ENCODE results near the gene RPL39L.
A peak's percentile ranks its signal among the peaks of the same experiment; 100 is the strongest.

Gene RPL39L

DNA sequence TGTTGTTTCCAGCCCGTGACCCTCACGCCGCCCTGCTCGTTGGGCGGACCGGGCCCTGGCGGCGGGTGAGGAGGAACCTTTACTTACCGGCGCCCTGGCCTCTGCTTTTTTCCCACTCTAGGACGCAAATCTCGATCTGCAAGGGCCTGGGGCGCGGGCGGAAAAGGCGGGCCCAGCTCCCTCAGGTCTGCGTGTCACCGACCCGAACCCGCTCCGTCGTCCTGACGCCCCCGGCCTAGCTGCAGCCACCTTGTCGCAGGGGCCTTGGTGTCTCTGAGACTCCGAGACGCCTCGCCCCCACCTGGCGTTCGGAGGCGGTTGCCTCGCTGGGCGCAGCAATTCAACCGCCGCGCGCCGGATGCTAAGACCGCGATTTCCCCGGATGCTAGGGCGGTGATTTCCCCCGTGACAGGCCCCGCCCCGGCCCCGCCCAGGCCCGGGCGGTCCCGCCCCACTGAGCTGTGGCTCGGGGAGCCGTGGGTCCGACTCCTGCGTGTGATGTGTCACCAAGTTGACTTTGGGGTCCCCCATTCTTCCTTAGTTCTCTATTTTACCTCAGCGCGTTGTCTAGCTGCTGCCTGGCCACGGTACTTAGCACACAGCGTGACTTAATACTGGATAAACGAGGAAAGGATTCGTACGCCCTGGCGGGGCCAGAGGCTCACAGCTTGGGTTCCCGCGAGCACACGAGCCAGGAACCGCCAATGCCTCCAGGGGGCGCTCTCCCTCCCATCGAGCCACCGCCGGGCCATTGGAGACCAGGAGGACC, at the start of gene RPL39L:
Gene RPL39L, minus strand, starts transcription at position 371 of the 769 bp plus-strand sequence. CDS start 18,196 bp downstream, outside the sequence.
- Histone ChIP-seq H3K4me2 (ENCODE audit: insufficient read depth, low read length) (no peak within 1 kb of the TSS), H3K36me3 (ENCODE audit: insufficient read depth, low read length) (no peaks in the 10 kb centered on the region), H3K27me3 (ENCODE audit: insufficient read depth, low read length, poor library complexity) (no peaks in the 10 kb centered on the region), H4K20me1 (ENCODE audit: insufficient read depth, low read length) (no peaks in the 10 kb centered on the region), H3K4me3 (ENCODE audit: low read depth in 1 of 2, low read length in 2 of 2) (no peak within 1 kb of the TSS), H3K4me1 (ENCODE audit: insufficient read depth, low read length) (no peaks in the 10 kb centered on the region), H3K9me3 (ENCODE audit: insufficient read depth, low read length, severe bottlenecking) (no peaks in the 10 kb centered on the region), H3K79me2 (ENCODE audit: insufficient read depth, low read length) (no peaks in the 10 kb centered on the region), H3K9ac (ENCODE audit: low read depth, low read length) (no peak within 1 kb of the TSS), H2AFZ (ENCODE audit: low read depth, low read length) (no peak within 1 kb of the TSS), H3K27ac (ENCODE audit: low read length) (no peak within 1 kb of the TSS)
- no peak for ATAC-seq (ENCODE audit: insufficient read depth, low read depth)
- TF ChIP-seq CTCF (IDR thresholded peaks at IDR 0.05; ENCODE audit: borderline replicate concordance, extremely low read depth, low read length, poor library complexity, severe bottlenecking) (peak; percentile 29), EZH2 (IDR thresholded peaks at IDR 0.05; ENCODE audit: borderline replicate concordance, low read depth, low read length, severe bottlenecking) (no peak)
- no peak for DNase-seq

GRCh38 chr3:187188931-187189330, 49.6 kb upstream of the RPL39L start:
- Histone ChIP-seq H3K36me3 (ENCODE audit: insufficient read depth, low read length) (no peaks in the 10 kb centered on the region), H2AFZ (ENCODE audit: low read depth, low read length) (no peak overlapping the region), H3K9me3 (ENCODE audit: insufficient read depth, low read length, severe bottlenecking) (no peaks in the 10 kb centered on the region), H3K27me3 (ENCODE audit: insufficient read depth, low read length, poor library complexity) (peaks cover 3% of the 10 kb centered on the region), H3K27ac (ENCODE audit: low read length) (no peak overlapping the region), H4K20me1 (ENCODE audit: insufficient read depth, low read length) (no peaks in the 10 kb centered on the region), H3K4me1 (ENCODE audit: insufficient read depth, low read length) (no peaks in the 10 kb centered on the region), H3K79me2 (ENCODE audit: insufficient read depth, low read length) (no peaks in the 10 kb centered on the region), H3K4me2 (ENCODE audit: insufficient read depth, low read length) (no peak overlapping the region), H3K9ac (ENCODE audit: low read depth, low read length) (no peak overlapping the region), H3K4me3 (ENCODE audit: low read depth in 1 of 2, low read length in 2 of 2) (no peak overlapping the region)
- no peak for ATAC-seq (ENCODE audit: insufficient read depth, low read depth)
- no peak for DNase-seq
- TF ChIP-seq CTCF (IDR thresholded peaks at IDR 0.05; ENCODE audit: borderline replicate concordance, extremely low read depth, low read length, poor library complexity, severe bottlenecking) (no peak), EZH2 (IDR thresholded peaks at IDR 0.05; ENCODE audit: borderline replicate concordance, low read depth, low read length, severe bottlenecking) (no peak)

GRCh38 chr3:187186801-187187421, 47.6 kb upstream of the RPL39L start:
- Histone ChIP-seq H3K4me1 (ENCODE audit: insufficient read depth, low read length) (no peaks in the 10 kb centered on the region), H3K4me3 (ENCODE audit: low read depth in 1 of 2, low read length in 2 of 2) (no peak overlapping the region), H4K20me1 (ENCODE audit: insufficient read depth, low read length) (no peaks in the 10 kb centered on the region), H3K36me3 (ENCODE audit: insufficient read depth, low read length) (no peaks in the 10 kb centered on the region), H3K9me3 (ENCODE audit: insufficient read depth, low read length, severe bottlenecking) (no peaks in the 10 kb centered on the region), H3K9ac (ENCODE audit: low read depth, low read length) (no peak overlapping the region), H2AFZ (ENCODE audit: low read depth, low read length) (no peak overlapping the region), H3K4me2 (ENCODE audit: insufficient read depth, low read length) (no peak overlapping the region), H3K27me3 (ENCODE audit: insufficient read depth, low read length, poor library complexity) (peaks cover 3% of the 10 kb centered on the region), H3K27ac (ENCODE audit: low read length) (no peak overlapping the region), H3K79me2 (ENCODE audit: insufficient read depth, low read length) (no peaks in the 10 kb centered on the region)
- no peak for DNase-seq
- TF ChIP-seq EZH2 (IDR thresholded peaks at IDR 0.05; ENCODE audit: borderline replicate concordance, low read depth, low read length, severe bottlenecking) (no peak), CTCF (IDR thresholded peaks at IDR 0.05; ENCODE audit: borderline replicate concordance, extremely low read depth, low read length, poor library complexity, severe bottlenecking) (no peak)
- ATAC-seq (ENCODE audit: insufficient read depth, low read depth): no peak
